Spinal cord (tissue), 10 donors: Measurements from ENCODE around the gene SCYL2. TPM values are rescaled to one million over a fixed set of nuclear protein-coding genes. Genes with fewer than 3 reads are reported as not detected.
A peak's percentile ranks its signal among the peaks of the same experiment; 100 is the strongest.
"Not testable (repeated sequence)": the region's sequence is repeated elsewhere in the genome, so short reads cannot be mapped to it uniquely, and the experiment has no call there.

Experiments
- DNase-seq, 6 donors: peaks; one replicate each; pipeline versions ENCODE4 v3.0.0 to v3.0.0-alpha.2; 2013 to 2015; ENCODE audit warnings: low spot score in 6 of 6, low read depth in 4 of 6
- H3K27ac ChIP-seq: one replicate; pipeline ENCODE4 v1.5.1; 2013; ENCODE audit warnings: low read depth, low read length, control low read depth
- H3K27me3 ChIP-seq: one replicate; pipeline ENCODE4 v1.6.1; 2013; ENCODE audit warnings: low read length; ENCODE audit not compliant: control insufficient read depth, insufficient read depth
- H3K36me3 ChIP-seq: one replicate; pipeline ENCODE4 v1.6.1; 2013; ENCODE audit warnings: low read length; ENCODE audit not compliant: control insufficient read depth, insufficient read depth
- H3K4me1 ChIP-seq: one replicate; pipeline ENCODE4 v1.6.1; 2013; ENCODE audit warnings: low read length; ENCODE audit not compliant: control insufficient read depth, insufficient read depth
- H3K4me3 ChIP-seq: one replicate; pipeline ENCODE4 v1.5.1; 2013; ENCODE audit warnings: low read depth, low read length, control low read depth
- H3K9me3 ChIP-seq: one replicate; pipeline ENCODE4 v1.6.1; 2013; ENCODE audit warnings: low read length; ENCODE audit not compliant: control insufficient read depth, insufficient read depth
- WGBS: methylation state at CpG from one replicate; pipeline ENCODE4 v1.1.5; 2013; ENCODE audit warnings: missing lambda C conversion rate; ENCODE audit not compliant: insufficient coverage; 5-methylcytosine and 5-hydroxymethylcytosine counted together
- polyA plus RNA-seq, 2 donors: library from polyadenylated mRNA; unstranded; fragments of 120-200 nt; gene quantifications; one replicate each; pipeline ENCODE4 v1.2.1, GENCODE V29; 2013; ENCODE audit not compliant: insufficient read length in 2 of 2
- total RNA-seq, 2 donors: library from RNA; depleted of rRNA in 1 of 2; stranded (reverse); fragments of 120-200 nt in 1 of 2; fragments of >200 nt in 1 of 2; gene quantifications; one replicate each; pipeline versions ENCODE4 v1.2.3 to v1.2.4, GENCODE V29; 2013 to 2014
- donor health status: healthy.

The SCYL2 gene
- total and polyA plus RNA-seq, 4 donors = 37.5 to 83.6 (median 47.4) TPM

DNA sequence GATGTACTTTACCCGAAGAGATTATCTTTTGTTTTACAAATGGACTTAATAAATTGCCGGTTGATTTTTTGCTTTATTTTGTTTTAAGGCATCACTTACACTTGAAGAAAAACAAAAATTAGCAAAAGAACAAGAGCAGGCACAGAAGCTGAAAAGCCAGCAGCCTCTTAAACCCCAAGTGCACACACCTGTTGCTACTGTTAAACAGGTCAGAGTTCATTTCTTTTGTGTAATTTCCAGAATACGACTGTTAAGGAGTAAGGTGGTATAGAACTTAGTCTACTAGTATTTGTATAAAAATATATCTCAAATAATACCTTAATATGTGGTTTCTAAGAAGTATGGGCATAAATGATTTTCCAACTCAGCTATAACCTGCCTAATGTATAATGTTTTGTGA is 70.3 kb downstream of the SCYL2 start:
- Histone ChIP-seq H3K27me3 (no peaks in the 10 kb centered on the region), H3K27ac (no peak overlapping the region), H3K4me3 (no peak overlapping the region), H3K36me3 (peaks cover 6% of the 10 kb centered on the region), H3K9me3 (no peaks in the 10 kb centered on the region), H3K4me1 (no peaks in the 10 kb centered on the region)
- no CpG with 5 or more reads among the region's 3 CpGs for WGBS
- no peak for DNase-seq

DNA sequence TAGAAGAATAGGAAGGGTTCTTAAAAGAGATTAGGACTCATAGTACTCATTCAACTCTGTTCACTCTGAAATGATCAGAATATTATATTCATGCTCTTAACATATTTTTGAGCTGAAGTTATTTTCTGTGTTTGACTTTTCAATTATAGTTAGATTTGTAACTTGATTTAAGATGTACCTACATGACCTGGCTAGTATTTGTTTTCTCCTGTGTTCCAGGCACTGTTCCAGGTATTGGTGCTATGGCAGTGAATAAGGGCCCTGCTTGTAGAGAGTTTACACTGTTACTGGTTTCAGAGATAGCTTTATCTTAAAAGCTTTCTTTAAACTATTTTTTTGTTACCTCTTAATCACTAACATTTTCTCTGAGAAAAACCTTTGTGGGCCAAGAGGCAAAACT is 70.8 kb downstream of the SCYL2 start:
- H3K4me3 ChIP-seq = no peak overlapping the region
- H3K4me1 ChIP-seq = no peaks in the 10 kb centered on the region
- H3K27ac ChIP-seq = no peak overlapping the region
- peaks cover 4% of the 10 kb centered on the region for H3K36me3 ChIP-seq
- no peaks in the 10 kb centered on the region for H3K9me3 ChIP-seq
- DNase-seq = no peak
- H3K27me3 ChIP-seq = no peaks in the 10 kb centered on the region

DNA sequence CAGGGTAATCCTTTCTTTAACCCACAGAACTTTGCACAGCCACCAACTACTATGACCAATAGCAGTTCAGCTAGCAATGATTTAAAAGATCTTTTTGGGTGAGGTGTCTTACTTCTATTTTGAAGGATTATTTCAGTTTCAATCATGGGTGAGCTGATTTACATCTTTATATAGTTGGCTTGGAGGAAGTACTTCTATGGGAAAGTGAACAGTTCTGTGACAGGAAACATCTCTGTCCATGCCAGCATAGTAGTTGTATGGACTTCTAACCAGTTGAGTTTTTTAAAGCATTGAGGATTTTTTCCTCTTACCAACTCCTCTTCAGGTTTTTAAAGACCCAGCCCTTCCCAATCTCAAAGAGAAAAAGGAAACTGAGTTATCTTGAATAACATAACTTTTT is 72.1 kb downstream of the SCYL2 start:
- Histone ChIP-seq H3K27ac (no peak overlapping the region), H3K36me3 (peaks cover 2% of the 10 kb centered on the region), H3K9me3 (no peaks in the 10 kb centered on the region), H3K4me1 (no peaks in the 10 kb centered on the region), H3K27me3 (no peaks in the 10 kb centered on the region), H3K4me3 (no peak overlapping the region)
- no peak for DNase-seq

DNA sequence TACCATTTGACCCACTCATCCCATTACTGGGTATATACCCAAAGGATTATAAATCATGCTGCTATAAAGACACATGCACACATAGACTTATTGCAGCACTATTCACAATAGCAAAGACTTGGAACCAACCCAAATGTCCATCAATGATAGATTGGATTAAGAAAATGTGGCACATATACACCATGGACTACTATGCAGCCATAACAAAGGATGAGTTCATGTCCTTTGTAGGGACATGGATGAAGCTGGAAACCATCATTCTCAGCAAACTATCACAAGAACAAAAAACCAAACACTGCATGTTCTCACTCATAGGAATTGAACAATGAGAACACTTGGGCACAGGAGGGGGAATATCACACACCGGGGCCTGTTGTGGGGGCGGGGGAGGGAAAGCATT is 75.9 kb downstream of the SCYL2 start:
- not testable (repeated sequence) for DNase-seq, H3K36me3 ChIP-seq, H3K27ac ChIP-seq, H3K9me3 ChIP-seq, H3K27me3 ChIP-seq, H3K4me1 ChIP-seq, H3K4me3 ChIP-seq
- WGBS = no CpG with 5 or more reads among the region's 2 CpGs

DNA sequence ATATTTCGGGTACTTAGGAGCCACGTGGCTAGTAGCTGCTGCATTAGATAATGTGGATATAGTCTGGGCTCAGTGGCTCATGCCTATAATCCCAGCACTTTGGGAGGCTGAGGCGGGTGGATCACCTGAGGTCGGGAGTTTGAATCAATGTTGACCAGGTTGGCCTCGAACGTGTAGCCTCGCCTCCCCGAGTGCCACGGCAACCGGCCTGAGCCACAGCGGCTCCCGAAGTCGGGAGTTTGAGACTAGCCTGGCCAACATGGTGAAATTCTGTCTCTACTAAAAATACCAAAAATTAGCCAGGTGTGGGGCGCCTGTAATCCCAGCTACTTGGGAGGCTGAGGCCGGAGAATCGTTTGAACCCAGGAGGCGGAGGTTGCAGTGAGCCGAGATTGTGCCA is 77.4 kb downstream of the SCYL2 start:
- WGBS = 94% methylated on average over 9 of the region's 18 CpGs
- H3K36me3 ChIP-seq, H3K4me3 ChIP-seq, H3K9me3 ChIP-seq, H3K4me1 ChIP-seq, H3K27ac ChIP-seq, H3K27me3 ChIP-seq, DNase-seq: not testable (repeated sequence)

DNA sequence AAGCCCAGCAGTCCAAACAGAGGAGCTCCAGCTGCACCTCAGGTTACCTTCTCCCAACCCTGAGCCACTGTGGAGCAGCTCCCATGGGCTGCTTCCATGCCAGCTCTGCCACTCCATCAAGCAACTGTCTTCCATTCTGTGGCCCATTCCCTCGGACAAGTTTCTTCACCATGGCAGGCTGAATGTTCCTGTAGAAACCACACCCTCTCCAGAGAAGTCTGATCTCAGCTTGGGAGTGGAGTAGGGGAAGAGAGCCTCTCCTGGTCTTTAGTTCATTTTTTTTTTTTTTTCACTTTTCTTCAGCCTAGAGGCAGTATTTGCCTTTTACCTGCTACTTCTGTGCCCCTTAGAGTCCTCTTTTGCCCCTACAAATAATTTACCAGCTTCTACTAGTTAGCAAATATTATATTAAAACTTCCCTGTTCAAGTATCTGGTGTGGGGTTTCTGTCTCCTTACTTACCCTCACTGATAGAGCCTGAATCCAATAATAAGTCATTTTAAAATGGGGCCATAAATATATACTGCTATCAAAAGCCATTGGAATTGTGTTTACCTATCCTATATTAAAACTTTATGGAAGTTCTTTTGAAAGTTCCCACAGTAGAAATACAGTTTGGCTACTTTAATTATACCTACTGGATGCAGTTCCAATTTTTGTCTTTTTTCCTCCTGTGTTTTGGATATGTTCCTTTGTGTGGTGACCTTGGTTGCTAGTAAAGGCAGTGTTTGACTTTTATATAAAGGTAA is 78.2 kb downstream of the SCYL2 start:
- H3K27me3 ChIP-seq = no peaks in the 10 kb centered on the region
- no peaks in the 10 kb centered on the region for H3K36me3 ChIP-seq
- H3K9me3 ChIP-seq = no peaks in the 10 kb centered on the region
- no peak for DNase-seq
- WGBS = no CpG with 5 or more reads among the region's 1 CpG
- no peak overlapping the region for H3K4me3 ChIP-seq
- no peaks in the 10 kb centered on the region for H3K4me1 ChIP-seq
- H3K27ac ChIP-seq = no peak overlapping the region

DNA sequence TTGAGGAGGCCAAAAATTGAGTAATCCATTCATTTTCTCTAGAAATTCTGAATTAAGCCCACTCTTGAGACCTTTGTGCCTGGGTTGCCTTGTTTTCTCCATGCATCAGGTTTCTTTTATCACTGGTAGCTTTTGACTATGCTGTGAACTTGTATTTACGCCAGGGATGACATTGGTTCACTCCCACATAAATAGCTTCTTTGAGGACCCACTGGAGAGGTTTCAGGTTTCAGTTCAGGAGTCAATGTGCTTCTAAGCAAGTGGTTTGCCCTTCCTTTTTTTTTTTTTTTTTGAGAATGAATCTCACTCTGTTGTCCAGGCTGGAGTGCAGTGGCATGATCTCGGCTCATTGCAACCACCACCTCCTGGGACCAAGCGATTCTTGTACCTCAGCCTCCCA is 79.7 kb downstream of the SCYL2 start:
- no peaks in the 10 kb centered on the region for H3K4me1 ChIP-seq
- DNase-seq = no peak
- no CpG with 5 or more reads among the region's 3 CpGs for WGBS
- no peak overlapping the region for H3K27ac ChIP-seq
- no peaks in the 10 kb centered on the region for H3K9me3 ChIP-seq
- H3K36me3 ChIP-seq = no peaks in the 10 kb centered on the region
- no peaks in the 10 kb centered on the region for H3K27me3 ChIP-seq
- no peak overlapping the region for H3K4me3 ChIP-seq

DNA sequence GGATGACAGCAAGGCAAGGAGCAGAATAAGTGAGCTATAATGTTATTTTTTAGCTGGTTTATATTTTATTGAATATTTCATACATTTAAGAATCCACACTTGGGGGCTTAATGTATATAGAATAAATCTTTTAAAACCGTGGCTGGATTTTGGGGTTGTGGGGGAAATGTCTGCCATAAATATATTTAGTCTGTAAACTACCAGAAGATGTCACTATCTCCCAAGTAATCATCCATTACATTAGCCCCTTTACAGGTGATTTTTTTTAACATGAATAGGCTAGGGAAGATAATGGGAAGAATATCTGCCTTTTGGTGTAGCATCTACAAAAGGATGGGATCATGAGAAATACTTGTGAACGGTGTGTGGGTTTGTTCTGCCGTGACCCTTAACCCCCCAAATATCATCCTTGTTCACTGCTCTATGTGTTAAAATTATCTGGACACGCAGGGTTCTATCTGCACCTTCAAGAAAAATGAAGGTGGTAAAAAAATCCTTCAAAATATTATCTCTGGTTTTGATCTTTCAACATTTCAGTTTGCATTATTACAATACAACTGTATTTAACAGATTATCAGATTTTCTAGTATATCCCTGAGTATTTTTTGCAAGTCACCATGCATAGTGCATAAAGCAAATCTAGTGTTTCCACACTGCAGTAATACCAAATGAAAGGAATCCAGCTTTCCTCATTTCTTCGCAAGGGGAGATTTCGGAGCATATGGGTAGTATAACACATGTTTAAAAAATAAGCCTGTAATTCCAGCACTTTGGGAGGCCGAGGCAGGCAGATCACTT is 81.9 kb downstream of the SCYL2 start:
- no peaks in the 10 kb centered on the region for H3K27me3 ChIP-seq
- no peaks in the 10 kb centered on the region for H3K36me3 ChIP-seq
- DNase-seq = peak in 3 of 6 donors; percentile 43 to 90 (median 71)
- H3K27ac ChIP-seq = no peak overlapping the region
- no peak overlapping the region for H3K4me3 ChIP-seq
- no peaks in the 10 kb centered on the region for H3K9me3 ChIP-seq
- H3K4me1 ChIP-seq = no peaks in the 10 kb centered on the region
- WGBS = no CpG with 5 or more reads among the region's 7 CpGs

DNA sequence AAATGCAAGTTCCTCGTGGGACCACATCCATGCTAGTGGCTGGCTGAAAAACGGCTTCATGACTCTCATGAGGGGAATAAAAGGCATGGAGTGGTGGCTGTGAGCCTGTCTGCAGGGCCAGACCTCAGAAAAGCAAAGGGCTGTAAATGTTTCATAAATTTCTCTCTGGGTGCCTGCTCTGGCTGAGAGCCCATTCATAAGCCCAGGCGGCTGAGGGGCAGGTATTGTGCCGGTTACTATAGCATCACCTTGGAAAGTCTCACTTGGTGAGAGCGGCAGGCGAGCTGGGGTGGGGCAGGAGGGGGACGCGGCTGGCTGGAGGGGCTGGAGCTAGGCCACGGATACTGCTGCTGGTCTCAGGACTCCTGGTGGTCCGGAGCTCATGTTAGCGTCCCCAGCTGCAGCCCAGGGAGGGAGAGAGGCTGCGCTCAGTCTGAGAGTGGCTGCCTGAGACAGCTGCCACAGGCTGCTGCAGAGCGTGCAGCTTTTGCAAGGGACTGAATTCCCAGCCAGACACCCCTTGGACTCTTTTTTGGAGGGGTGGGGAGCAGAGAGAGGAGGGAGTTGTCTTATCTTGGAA is 89.8 kb downstream of the SCYL2 start, which contains the start of gene SLC17A8:
Gene SLC17A8 (plus strand): TSS at position 431 of the 580 bp plus-strand sequence. CDS start 318 bp downstream, outside the sequence.
- Histone ChIP-seq H3K27me3 (peaks cover 2% of the 10 kb centered on the region), H3K36me3 (no peaks in the 10 kb centered on the region), H3K9me3 (no peaks in the 10 kb centered on the region), H3K4me3 (peak within 1 kb of the TSS; percentile 26), H3K4me1 (peaks cover 5% of the 10 kb centered on the region), H3K27ac (no peak within 1 kb of the TSS)
- 5% methylated on average over 13 of the region's 13 CpGs for WGBS
- DNase-seq = peak in 3 of 6 donors; percentile 14 to 76 (median 43)
